ENCODE data around the gene EFNA5. TPM values are rescaled to one million over a fixed set of nuclear protein-coding genes. Genes with fewer than 3 reads are reported as not detected.

The EFNA5 gene
- total RNA-seq, 1 experiment from 2014 or later: 0.22 TPM

GRCh38 chr5:107459605-107460004 is 211.1 kb downstream of the EFNA5 start:
- Histone ChIP-seq H3K27ac (ENCODE audit: low read depth, low read length) (no peak overlapping the region), H3K27me3 (ENCODE audit: insufficient read depth, low read length) (no peaks in the 10 kb centered on the region), H3K79me2 (ENCODE audit: insufficient read depth, low read length) (no peaks in the 10 kb centered on the region), H3K4me2 (ENCODE audit: low read length) (no peak overlapping the region), H3K4me3 (replicated peaks in 1 of 2; ENCODE audit: low read depth in 1 of 2, low read length in 2 of 2) (no peak overlapping the region), H3K9me3 (ENCODE audit: control insufficient read depth in 1 of 2, insufficient read depth in 1 of 2, low read depth in 1 of 2, low read length in 2 of 2) (no peaks in the 10 kb centered on the region), H3K9me2 (ENCODE audit: insufficient read depth) (no peaks in the 10 kb centered on the region), H4K20me1 (ENCODE audit: insufficient read depth) (no peaks in the 10 kb centered on the region), H3K4me1 (ENCODE audit: control insufficient read depth in 1 of 2, insufficient read depth in 2 of 2, low read length in 2 of 2) (peaks cover 0 to 11% of the 10 kb centered on the region in 2 experiments; a peak in 2 of 4 replicates), H3K9ac (ENCODE audit: low read length) (no peak overlapping the region), H2AFZ (ENCODE audit: low read depth, low read length, poor library complexity, severe bottlenecking) (no peak overlapping the region), H3K36me3 (ENCODE audit: control insufficient read depth in 1 of 2, insufficient read depth in 2 of 2, low read length in 2 of 2) (no peaks in the 10 kb centered on the region)
- no peak for TF ChIP-seq CBX3 (IDR thresholded peaks at IDR 0.05; ENCODE audit: low read depth)
- no peak for TF ChIP-seq ZBTB33 (IDR thresholded peaks at IDR 0.05; ENCODE audit: extremely low read depth, insufficient replicate concordance, low read length)
- TF ChIP-seq MAX (IDR thresholded peaks at IDR 0.05): no peak
- TF ChIP-seq TCF7L2 (IDR thresholded peaks at IDR 0.05; ENCODE audit: borderline replicate concordance, extremely low read depth, insufficient read depth, insufficient read length): no peak
- no peak for TF ChIP-seq CEBPB (IDR thresholded peaks at IDR 0.05; ENCODE audit: low read depth)
- no peak for TF ChIP-seq ATF3 (IDR thresholded peaks at IDR 0.05)
- no peak for TF ChIP-seq ELF1 (IDR thresholded peaks at IDR 0.05; ENCODE audit: borderline replicate concordance, low read depth)
- TF ChIP-seq RAD21 (IDR thresholded peaks at IDR 0.05; ENCODE audit: low read depth): no peak
- no peak for TF ChIP-seq SRF (IDR thresholded peaks at IDR 0.05; ENCODE audit: low read depth)
- TF ChIP-seq YY1 (IDR thresholded peaks at IDR 0.05; ENCODE audit: extremely low read depth, insufficient replicate concordance, low read depth, low read length): no peak
- TF ChIP-seq FOSL1 (IDR thresholded peaks at IDR 0.05; ENCODE audit: low read depth): no peak
- no peak for TF ChIP-seq EZH2 (IDR thresholded peaks at IDR 0.05)
- TF ChIP-seq SIN3A (IDR thresholded peaks at IDR 0.05; ENCODE audit: low read depth): no peak
- no peak for TF ChIP-seq REST (IDR thresholded peaks at IDR 0.05; ENCODE audit: low read depth)
- TF ChIP-seq POLR2AphosphoS5 (IDR thresholded peaks at IDR 0.05; ENCODE audit: low read depth, low read length): no peak
- no peak for TF ChIP-seq CTCF (IDR thresholded peaks at IDR 0.05 in 2 of 3, conservative IDR thresholded peaks at IDR 0.05 in 1 of 3; ENCODE audit: borderline replicate concordance in 1 of 3, insufficient read depth in 1 of 3, low read depth in 2 of 3, low read length in 2 of 3)
- no peak for TF ChIP-seq JUND (IDR thresholded peaks at IDR 0.05)
- no peak for TF ChIP-seq POLR2A (IDR thresholded peaks at IDR 0.05; ENCODE audit: borderline replicate concordance, extremely low read depth, insufficient read depth, insufficient read length)
- no peak for TF ChIP-seq SP1 (IDR thresholded peaks at IDR 0.05; ENCODE audit: low read depth)
- TF ChIP-seq ZNF274 (IDR thresholded peaks at IDR 0.05; ENCODE audit: low read depth, low read length): no peak
- no TSS peak for BruUV-seq (replicated peaks)
- RAD21 ChIA-PET (ENCODE audit: low non-redundant PET in 1 of 2, low total read pairs in 2 of 2, uncharacterized antibody in 2 of 2, unreplicated experiment in 2 of 2): no interaction called here
- DNase-seq (ENCODE audit: low read depth, low spot score): no peak
- CTCF ChIA-PET: no interaction called here
- ATAC-seq: no peak
- POLR2A ChIA-PET: no interaction called here
- intact Hi-C loops (cut with micrococcal nuclease): no loop called here
